SK-N-SH (cell line): ENCODE results near the gene TMEM132E. TPM values are rescaled to one million over a fixed set of nuclear protein-coding genes. Genes with fewer than 3 reads are reported as not detected.

ENCODE experiments used
- CTCF ChIA-PET: fragments of 300-600, 350-600 bp; formaldehyde crosslinking; extraction: SDS; loops from one replicate; lab custom pipeline; 2021; lab: Yijun Ruan, JAX
- POLR2A ChIA-PET: fragments of 350-600 bp; sonication (Branson Sonifier 250); formaldehyde crosslinking; extraction: SDS; loops from one replicate; lab custom pipeline; 2020; ENCODE audit warnings: antibody characterized with exemption, inconsistent platforms; lab: Yijun Ruan, JAX
- DNase-seq: peaks from one replicate; pipeline ENCODE4 v3.0.0; 2012
- H2AFZ ChIP-seq: fragments of 200-600 bp; sonication (generic); 2 replicates; pipeline ENCODE4 v1.8.1; 2016; ENCODE audit warnings: antibody characterized with exemption, mild to moderate bottlenecking, low read depth
- H3F3A ChIP-seq: fragments of 200-600 bp; sonication (generic); replicated peaks from 2 replicates; pipeline ENCODE3; 2016; ENCODE audit warnings: antibody characterized with exemption, mild to moderate bottlenecking; ENCODE audit not compliant: insufficient read depth
- H3K27ac ChIP-seq, 2 experiments: fragments of 200-500 bp in 1 of 2; fragments of 200-600 bp in 1 of 2; sonication (Bioruptor generic) in 1 of 2; sonication (generic), shearing (Covaris generic) in 1 of 2; 2 replicates each; pipeline versions ENCODE4 v1.5.1 to v1.6.1; 2014 to 2016; ENCODE audit warnings: low read depth in 2 of 2, inconsistent platforms in 1 of 2, low read length in 1 of 2, mild to moderate bottlenecking in 1 of 2, mixed read lengths in 1 of 2
- H3K27me3 ChIP-seq: fragments of 200-600 bp; sonication (generic), shearing (Covaris generic); 2 replicates; pipeline ENCODE4 v1.6.1; 2016; ENCODE audit warnings: mixed run types; ENCODE audit not compliant: insufficient read depth
- H3K36me3 ChIP-seq, 2 experiments: fragments of 200-500 bp in 1 of 2; fragments of 200-600 bp in 1 of 2; sonication (Bioruptor generic) in 1 of 2; sonication (generic) in 1 of 2; replicated peaks in 1 of 2; 2 replicates each; pipeline versions ENCODE3 to v1.5.1; 2014 to 2016; ENCODE audit warnings: low read length in 1 of 2, mild to moderate bottlenecking in 1 of 2; ENCODE audit not compliant: insufficient read depth in 2 of 2, control insufficient read depth in 1 of 2
- H3K4me1 ChIP-seq, 2 experiments: fragments of 200-500 bp in 1 of 2; fragments of 200-600 bp in 1 of 2; sonication (Bioruptor generic) in 1 of 2; sonication (generic), shearing (Covaris generic) in 1 of 2; 2 replicates each; pipeline versions ENCODE4 v1.5.1 to v1.6.1; 2014 to 2016; ENCODE audit warnings: low read depth in 1 of 2, low read length in 1 of 2, mixed run types in 1 of 2; ENCODE audit not compliant: insufficient read depth in 2 of 2, control insufficient read depth in 1 of 2
- H3K4me2 ChIP-seq: fragments of 200-600 bp; sonication (generic), shearing (Covaris generic); 2 replicates; pipeline ENCODE4 v1.6.1; 2017; ENCODE audit warnings: mixed run types
- H3K4me3 ChIP-seq, 2 experiments: fragments of 200-500 bp in 1 of 2; fragments of 200-600 bp in 1 of 2; sonication (Bioruptor generic) in 1 of 2; sonication (generic), shearing (Covaris generic) in 1 of 2; 2 replicates each; pipeline versions ENCODE4 v1.5.1 to v1.8.1; 2014 to 2016; ENCODE audit warnings: low read depth in 2 of 2, inconsistent platforms in 1 of 2, low read length in 1 of 2, mild to moderate bottlenecking in 1 of 2, mixed read lengths in 1 of 2, moderate library complexity in 1 of 2
- H3K79me2 ChIP-seq: fragments of 200-600 bp; sonication (generic); 2 replicates; pipeline ENCODE4 v1.8.1; 2017; ENCODE audit warnings: mild to moderate bottlenecking; ENCODE audit not compliant: insufficient read depth
- H3K9ac ChIP-seq: fragments of 200-600 bp; sonication (generic); 2 replicates; pipeline ENCODE4 v1.6.1; 2017; ENCODE audit warnings: mixed run types
- H3K9me2 ChIP-seq: fragments of 200-600 bp; sonication (generic); 2 replicates; pipeline ENCODE4 v1.6.1; 2017; ENCODE audit warnings: mixed run types
- H3K9me3 ChIP-seq: fragments of 200-600 bp; sonication (generic); 2 replicates; pipeline ENCODE4 v1.6.1; 2017; ENCODE audit warnings: mixed run types, mild to moderate bottlenecking, moderate library complexity
- H4K20me1 ChIP-seq: fragments of 200-600 bp; sonication (generic); 2 replicates; pipeline ENCODE4 v1.6.1; 2017; ENCODE audit warnings: mild to moderate bottlenecking, mixed run types; ENCODE audit not compliant: insufficient read depth
- CHD2 ChIP-seq: fragments of 150-350 bp; IDR thresholded peaks from 2 replicates; pipeline ENCODE4 v1.6.1; 2018; ENCODE audit warnings: low read length; ENCODE audit not compliant: partially characterized antibody
- ELF1 ChIP-seq: IDR thresholded peaks from 2 replicates; pipeline ENCODE4 v1.4.0; 2012
- FOXM1 ChIP-seq: IDR thresholded peaks from 2 replicates; pipeline ENCODE4 v1.4.0; 2012; ENCODE audit warnings: low read depth, mild to moderate bottlenecking
- IRF3 ChIP-seq: fragments of 150-350 bp; IDR thresholded peaks from 2 replicates; pipeline ENCODE4 v1.6.1; 2016; ENCODE audit warnings: mild to moderate bottlenecking, low read depth, low read length
- JUND ChIP-seq: IDR thresholded peaks from 2 replicates; pipeline ENCODE4 v1.4.0; 2012
- MEF2A ChIP-seq: IDR thresholded peaks from 2 replicates; pipeline ENCODE4 v1.4.0; 2012; ENCODE audit warnings: low read depth, borderline replicate concordance
- MXI1 ChIP-seq: IDR thresholded peaks from 2 replicates; pipeline ENCODE4 v1.6.1; 2012; ENCODE audit warnings: mild to moderate bottlenecking, low read depth, low read length, improper control_type of control experiment
- NFIC ChIP-seq: IDR thresholded peaks from 2 replicates; pipeline ENCODE4 v1.4.0; 2012; ENCODE audit warnings: borderline replicate concordance
- NRF1 ChIP-seq: IDR thresholded peaks from 2 replicates; pipeline ENCODE4 v1.6.1; 2012; ENCODE audit warnings: low read depth, mild to moderate bottlenecking, low read length
- RAD21 ChIP-seq: IDR thresholded peaks from 2 replicates; pipeline ENCODE4 v1.6.1; 2012; ENCODE audit warnings: mild to moderate bottlenecking, low read length
- RFX5 ChIP-seq: IDR thresholded peaks from 2 replicates; pipeline ENCODE4 v1.6.1; 2012; ENCODE audit warnings: mild to moderate bottlenecking, improper control_type of control experiment, low read length
- RXRA ChIP-seq: IDR thresholded peaks from 2 replicates; pipeline ENCODE4 v1.4.0; 2012; ENCODE audit warnings: low read depth, mild to moderate bottlenecking, borderline replicate concordance
- SIN3A ChIP-seq: IDR thresholded peaks from 2 replicates; pipeline ENCODE4 v1.6.1; 2012; ENCODE audit warnings: low read depth, mild to moderate bottlenecking, low read length, moderate library complexity, borderline replicate concordance
- SMC3 ChIP-seq: IDR thresholded peaks from 2 replicates; pipeline ENCODE4 v1.6.1; 2012; ENCODE audit warnings: low read depth, low read length, improper control_type of control experiment
- TAF1 ChIP-seq: IDR thresholded peaks from 2 replicates; pipeline ENCODE4 v1.6.1; 2012; ENCODE audit warnings: low read depth, mild to moderate bottlenecking, low read length, moderate library complexity, borderline replicate concordance
- TEAD4 ChIP-seq: IDR thresholded peaks from 2 replicates; pipeline ENCODE4 v1.4.0; 2012; ENCODE audit warnings: mild to moderate bottlenecking, borderline replicate concordance; ENCODE audit not compliant: insufficient read depth
- USF1 ChIP-seq: IDR thresholded peaks from 2 replicates; pipeline ENCODE4 v1.4.0; 2012; ENCODE audit warnings: low read depth, borderline replicate concordance
- USF2 ChIP-seq: fragments of 150-350 bp; IDR thresholded peaks from 2 replicates; pipeline ENCODE4 v1.6.1; 2017; ENCODE audit warnings: antibody characterized with exemption, low read length, low read depth, borderline replicate concordance
- YY1 ChIP-seq: IDR thresholded peaks from 2 replicates; pipeline ENCODE4 v1.4.0; 2012; ENCODE audit warnings: low read depth, mild to moderate bottlenecking
- ZBTB33 ChIP-seq: IDR thresholded peaks from 2 replicates; pipeline ENCODE4 v1.4.0; 2012; ENCODE audit warnings: low read depth, borderline replicate concordance
- WGBS: methylation state at CpG from one replicate; pipeline ENCODE4 v1.1.6; 2017; ENCODE audit warnings: low lambda C conversion rate; 5-methylcytosine and 5-hydroxymethylcytosine counted together
- polyA plus RNA-seq, 3 experiments: library from polyadenylated mRNA; depleted of rRNA; stranded (reverse); fragments of >200 nt; gene quantifications; 2 replicates each; pipeline ENCODE4 v1.2.3, GENCODE V29; 2012
- TF ChIP-seq, protein P1 (sequence below): IDR thresholded peaks from 2 replicates; pipeline ENCODE4 v1.6.1; 2012; ENCODE audit warnings: mild to moderate bottlenecking, low read depth, low read length, moderate library complexity
- TF ChIP-seq, protein P2 (sequence below): IDR thresholded peaks from 2 replicates; pipeline ENCODE4 v1.4.0; 2012; ENCODE audit warnings: low read depth
- TF ChIP-seq, protein P3 (sequence below): fragments of 200-600 bp; sonication (generic); IDR thresholded peaks from 2 replicates; pipeline ENCODE4 v1.6.1; 2017; ENCODE audit warnings: antibody characterized with exemption, mild to moderate bottlenecking, moderate library complexity

Gene TMEM132E
- polyA plus RNA-seq, 1 of the 3 experiments (the other 2 are of a cell fraction): not detected

- no peaks in the 10 kb centered on the region for H3K36me3 ChIP-seq
- H3F3A ChIP-seq: no peaks in the 10 kb centered on the region
- H3K27ac ChIP-seq: no peak overlapping the region
- peak; percentile 75 for DNase-seq
- no peaks in the 10 kb centered on the region for H3K9me3 ChIP-seq
- WGBS: 20% methylated on average over 10 of the region's 12 CpGs
- no peaks in the 10 kb centered on the region for H3K79me2 ChIP-seq
- no peak overlapping the region for H2AFZ ChIP-seq
- no peaks in the 10 kb centered on the region for H3K9me2 ChIP-seq
- POLR2A ChIA-PET: interaction anchor here (0.7 to 0.9 kb wide), 2 partner anchors 28 to 53 kb away, joined by 3 to 4 read pairs; no protein-coding TSS in a partner anchor
- H3K9ac ChIP-seq: no peak overlapping the region
- no peak overlapping the region for H3K4me3 ChIP-seq
- H4K20me1 ChIP-seq: no peaks in the 10 kb centered on the region
- H3K4me1 ChIP-seq: peaks cover 0 to 8% of the 10 kb centered on the region in 2 experiments; a peak in 1 of 4 replicates
- H3K27me3 ChIP-seq: peaks cover 66% of the 10 kb centered on the region
- H3K4me2 ChIP-seq: no peak overlapping the region
- CTCF ChIA-PET: interaction anchor here (0.5 to 4.5 kb wide), 36 partner anchors 9 to 396 kb away, joined by 3 to 41 read pairs (median 4); no protein-coding TSS in a partner anchor
- TF ChIP-seq RAD21: peak; percentile 83
- no peak for TF ChIP-seq TEAD4
- TF ChIP-seq NRF1: no peak
- TF ChIP-seq USF2: no peak
- peak; percentile 29; the same call in 1 of the 2 replicates for TF ChIP-seq MXI1
- TF ChIP-seq SMC3: peak; percentile 61; the same call in 1 of the 2 replicates
- TF ChIP-seq SIN3A: no peak
- no peak for TF ChIP-seq IRF3
- TF ChIP-seq RXRA: no peak
- TF ChIP-seq JUND: no peak
- TF ChIP-seq, protein P1, sequence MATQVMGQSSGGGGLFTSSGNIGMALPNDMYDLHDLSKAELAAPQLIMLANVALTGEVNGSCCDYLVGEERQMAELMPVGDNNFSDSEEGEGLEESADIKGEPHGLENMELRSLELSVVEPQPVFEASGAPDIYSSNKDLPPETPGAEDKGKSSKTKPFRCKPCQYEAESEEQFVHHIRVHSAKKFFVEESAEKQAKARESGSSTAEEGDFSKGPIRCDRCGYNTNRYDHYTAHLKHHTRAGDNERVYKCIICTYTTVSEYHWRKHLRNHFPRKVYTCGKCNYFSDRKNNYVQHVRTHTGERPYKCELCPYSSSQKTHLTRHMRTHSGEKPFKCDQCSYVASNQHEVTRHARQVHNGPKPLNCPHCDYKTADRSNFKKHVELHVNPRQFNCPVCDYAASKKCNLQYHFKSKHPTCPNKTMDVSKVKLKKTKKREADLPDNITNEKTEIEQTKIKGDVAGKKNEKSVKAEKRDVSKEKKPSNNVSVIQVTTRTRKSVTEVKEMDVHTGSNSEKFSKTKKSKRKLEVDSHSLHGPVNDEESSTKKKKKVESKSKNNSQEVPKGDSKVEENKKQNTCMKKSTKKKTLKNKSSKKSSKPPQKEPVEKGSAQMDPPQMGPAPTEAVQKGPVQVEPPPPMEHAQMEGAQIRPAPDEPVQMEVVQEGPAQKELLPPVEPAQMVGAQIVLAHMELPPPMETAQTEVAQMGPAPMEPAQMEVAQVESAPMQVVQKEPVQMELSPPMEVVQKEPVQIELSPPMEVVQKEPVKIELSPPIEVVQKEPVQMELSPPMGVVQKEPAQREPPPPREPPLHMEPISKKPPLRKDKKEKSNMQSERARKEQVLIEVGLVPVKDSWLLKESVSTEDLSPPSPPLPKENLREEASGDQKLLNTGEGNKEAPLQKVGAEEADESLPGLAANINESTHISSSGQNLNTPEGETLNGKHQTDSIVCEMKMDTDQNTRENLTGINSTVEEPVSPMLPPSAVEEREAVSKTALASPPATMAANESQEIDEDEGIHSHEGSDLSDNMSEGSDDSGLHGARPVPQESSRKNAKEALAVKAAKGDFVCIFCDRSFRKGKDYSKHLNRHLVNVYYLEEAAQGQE: no peak
- no peak for TF ChIP-seq CHD2
- TF ChIP-seq MEF2A: no peak
- TF ChIP-seq RFX5: no peak
- TF ChIP-seq NFIC: no peak
- TF ChIP-seq, protein P2, sequence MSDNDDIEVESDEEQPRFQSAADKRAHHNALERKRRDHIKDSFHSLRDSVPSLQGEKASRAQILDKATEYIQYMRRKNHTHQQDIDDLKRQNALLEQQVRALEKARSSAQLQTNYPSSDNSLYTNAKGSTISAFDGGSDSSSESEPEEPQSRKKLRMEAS: no peak
- TF ChIP-seq TAF1: no peak
- TF ChIP-seq ELF1: no peak
- TF ChIP-seq, protein P3, sequence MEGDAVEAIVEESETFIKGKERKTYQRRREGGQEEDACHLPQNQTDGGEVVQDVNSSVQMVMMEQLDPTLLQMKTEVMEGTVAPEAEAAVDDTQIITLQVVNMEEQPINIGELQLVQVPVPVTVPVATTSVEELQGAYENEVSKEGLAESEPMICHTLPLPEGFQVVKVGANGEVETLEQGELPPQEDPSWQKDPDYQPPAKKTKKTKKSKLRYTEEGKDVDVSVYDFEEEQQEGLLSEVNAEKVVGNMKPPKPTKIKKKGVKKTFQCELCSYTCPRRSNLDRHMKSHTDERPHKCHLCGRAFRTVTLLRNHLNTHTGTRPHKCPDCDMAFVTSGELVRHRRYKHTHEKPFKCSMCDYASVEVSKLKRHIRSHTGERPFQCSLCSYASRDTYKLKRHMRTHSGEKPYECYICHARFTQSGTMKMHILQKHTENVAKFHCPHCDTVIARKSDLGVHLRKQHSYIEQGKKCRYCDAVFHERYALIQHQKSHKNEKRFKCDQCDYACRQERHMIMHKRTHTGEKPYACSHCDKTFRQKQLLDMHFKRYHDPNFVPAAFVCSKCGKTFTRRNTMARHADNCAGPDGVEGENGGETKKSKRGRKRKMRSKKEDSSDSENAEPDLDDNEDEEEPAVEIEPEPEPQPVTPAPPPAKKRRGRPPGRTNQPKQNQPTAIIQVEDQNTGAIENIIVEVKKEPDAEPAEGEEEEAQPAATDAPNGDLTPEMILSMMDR: peak; percentile 22; the same call in 1 of the 2 replicates
- TF ChIP-seq YY1: no peak
- no peak for TF ChIP-seq ZBTB33
- TF ChIP-seq USF1: no peak
- no peak for TF ChIP-seq FOXM1
These were observed 5.5 kb downstream of the TMEM132E start for GRCh38 chr17:34584805-34585416.
